Measurements from ENCODE around the gene GALNTL6.

The GALNTL6 gene

DNA sequence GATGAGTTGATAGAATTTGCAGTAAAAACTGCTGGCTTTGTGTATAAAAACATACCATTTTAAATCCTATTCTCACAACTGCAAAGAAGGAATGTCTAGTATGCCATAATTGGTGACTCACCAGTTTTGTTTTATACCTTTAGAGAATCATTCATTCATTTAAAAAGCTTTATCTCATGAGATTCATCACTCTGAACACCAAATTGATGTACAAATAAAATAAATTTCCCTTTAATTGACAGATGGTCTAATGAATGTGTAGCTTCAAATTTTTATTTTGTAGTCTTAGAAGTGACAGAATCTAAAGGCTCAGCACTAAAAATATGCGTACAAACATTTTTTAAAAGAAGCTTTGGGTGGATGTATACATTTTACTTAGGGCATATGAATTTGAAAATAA, 492.5 kb downstream of the GALNTL6 start:
- TF ChIP-seq, protein P1, sequence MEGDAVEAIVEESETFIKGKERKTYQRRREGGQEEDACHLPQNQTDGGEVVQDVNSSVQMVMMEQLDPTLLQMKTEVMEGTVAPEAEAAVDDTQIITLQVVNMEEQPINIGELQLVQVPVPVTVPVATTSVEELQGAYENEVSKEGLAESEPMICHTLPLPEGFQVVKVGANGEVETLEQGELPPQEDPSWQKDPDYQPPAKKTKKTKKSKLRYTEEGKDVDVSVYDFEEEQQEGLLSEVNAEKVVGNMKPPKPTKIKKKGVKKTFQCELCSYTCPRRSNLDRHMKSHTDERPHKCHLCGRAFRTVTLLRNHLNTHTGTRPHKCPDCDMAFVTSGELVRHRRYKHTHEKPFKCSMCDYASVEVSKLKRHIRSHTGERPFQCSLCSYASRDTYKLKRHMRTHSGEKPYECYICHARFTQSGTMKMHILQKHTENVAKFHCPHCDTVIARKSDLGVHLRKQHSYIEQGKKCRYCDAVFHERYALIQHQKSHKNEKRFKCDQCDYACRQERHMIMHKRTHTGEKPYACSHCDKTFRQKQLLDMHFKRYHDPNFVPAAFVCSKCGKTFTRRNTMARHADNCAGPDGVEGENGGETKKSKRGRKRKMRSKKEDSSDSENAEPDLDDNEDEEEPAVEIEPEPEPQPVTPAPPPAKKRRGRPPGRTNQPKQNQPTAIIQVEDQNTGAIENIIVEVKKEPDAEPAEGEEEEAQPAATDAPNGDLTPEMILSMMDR (conservative IDR thresholded peaks at IDR 0.05), result no peak
- H3K27ac ChIP-seq, result no peak overlapping the region

DNA sequence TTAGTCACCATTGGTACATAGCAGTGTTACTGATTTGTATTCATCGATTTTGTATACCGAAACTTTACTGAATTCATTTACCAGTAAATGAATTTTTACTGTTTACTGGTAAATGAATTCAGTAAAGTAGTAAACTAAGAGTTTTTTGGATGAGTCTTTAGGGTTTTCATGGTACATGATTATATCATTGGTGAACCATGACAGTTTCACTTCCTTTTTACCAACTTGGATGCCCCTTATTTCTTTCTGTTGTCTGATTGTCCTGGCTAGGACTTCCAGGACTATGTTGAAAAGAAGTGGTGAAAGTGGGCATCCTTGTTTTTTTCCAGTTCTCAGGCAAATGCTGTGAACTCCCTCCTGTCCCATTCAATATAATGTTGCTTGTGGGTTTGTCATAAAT, 494.9 kb downstream of the GALNTL6 start:
- TF ChIP-seq, protein P1 (conservative IDR thresholded peaks at IDR 0.05), result no peak
- H3K27ac ChIP-seq, result no peak overlapping the region

DNA sequence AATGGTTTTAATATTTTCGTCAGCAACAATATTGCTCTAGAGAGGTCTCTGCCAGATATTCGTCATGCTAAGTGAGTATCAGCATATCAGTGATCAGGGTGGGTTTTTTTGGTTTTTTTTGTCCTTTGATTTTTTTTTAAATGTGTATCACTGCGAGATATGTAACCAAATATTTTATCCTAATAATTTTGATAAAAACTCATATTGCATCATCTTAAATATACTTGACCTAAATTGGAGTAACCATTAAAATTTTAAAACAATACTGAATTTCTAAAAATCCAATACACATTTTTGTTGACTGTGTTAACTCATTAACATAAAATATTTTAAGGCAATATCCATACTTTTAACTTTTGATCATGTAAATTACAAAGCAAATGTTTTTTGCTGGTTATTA, 498.5 kb downstream of the GALNTL6 start:
- TF ChIP-seq, protein P1 (conservative IDR thresholded peaks at IDR 0.05), result no peak
- no peak overlapping the region for H3K27ac ChIP-seq

DNA sequence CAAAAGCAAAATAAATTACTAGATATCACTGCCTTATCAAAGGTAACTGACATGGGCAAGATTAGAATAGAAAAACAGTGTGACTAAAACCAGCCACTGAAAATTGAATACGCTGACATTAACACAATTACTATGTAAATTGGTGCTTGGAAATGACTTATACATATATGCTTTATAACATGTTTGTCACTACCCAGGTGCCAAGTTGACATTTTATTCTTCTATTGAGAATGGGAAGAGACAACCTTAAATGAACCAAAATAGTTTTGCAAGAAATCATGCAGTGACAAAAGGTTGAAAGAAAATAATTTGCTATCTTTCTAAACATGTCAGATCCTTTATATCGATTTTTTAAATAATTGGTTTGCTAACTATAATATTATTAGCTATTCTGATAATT, 510.1 kb downstream of the GALNTL6 start:
- TF ChIP-seq, protein P1 (conservative IDR thresholded peaks at IDR 0.05), result no peak
- no peak overlapping the region for H3K27ac ChIP-seq

DNA sequence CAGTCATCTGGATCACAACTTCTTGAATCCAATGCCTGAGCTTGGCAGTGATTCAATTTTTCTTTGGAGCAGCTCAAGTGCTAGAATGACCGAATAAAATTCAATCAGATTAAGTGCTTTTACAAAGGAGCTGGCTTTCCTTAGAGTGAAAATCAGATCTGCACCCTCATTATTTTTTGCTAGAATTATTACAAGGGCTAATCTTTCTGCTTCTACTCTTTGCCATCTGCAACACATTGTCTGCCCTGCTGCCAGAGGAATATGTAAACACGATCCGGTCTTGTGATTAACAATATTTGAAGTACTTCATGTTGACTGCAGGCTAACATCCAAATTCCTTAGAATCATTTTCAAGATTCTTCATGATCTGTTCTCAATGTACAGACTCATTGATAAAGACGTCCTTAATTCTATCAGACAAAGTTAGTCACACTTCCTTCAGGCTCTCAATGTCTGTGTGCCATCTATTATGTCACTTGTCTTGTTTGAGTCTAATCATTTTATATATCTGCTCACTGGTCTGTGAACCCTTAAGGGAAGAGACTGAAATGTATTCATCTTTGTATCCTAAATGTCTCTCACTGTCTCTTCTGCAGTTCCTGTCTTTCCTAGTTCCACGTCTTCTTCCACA, 531.2 kb downstream of the GALNTL6 start:
- TF ChIP-seq, protein P1 (conservative IDR thresholded peaks at IDR 0.05), result no peak
- H3K27ac ChIP-seq, result no peak overlapping the region

DNA sequence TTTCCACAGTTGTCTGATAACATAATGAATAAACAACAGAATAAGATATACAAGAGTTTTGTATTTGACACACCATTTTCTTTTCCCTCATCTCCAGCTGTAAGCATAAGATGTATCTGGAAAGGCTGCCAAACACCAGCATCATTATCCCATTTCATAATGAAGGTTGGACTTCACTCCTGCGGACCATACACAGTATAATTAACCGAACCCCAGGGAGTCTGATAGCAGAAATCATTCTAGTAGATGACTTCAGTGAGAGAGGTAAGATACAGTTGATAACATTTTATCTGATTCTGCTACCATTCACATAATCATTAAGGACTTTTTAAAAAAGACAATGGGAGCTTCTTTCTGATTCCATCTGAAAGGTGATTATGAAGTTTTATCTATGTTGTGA, 535.2 kb downstream of the GALNTL6 start:
- TF ChIP-seq, protein P1 (conservative IDR thresholded peaks at IDR 0.05), result no peak
- H3K27ac ChIP-seq, result no peak overlapping the region

DNA sequence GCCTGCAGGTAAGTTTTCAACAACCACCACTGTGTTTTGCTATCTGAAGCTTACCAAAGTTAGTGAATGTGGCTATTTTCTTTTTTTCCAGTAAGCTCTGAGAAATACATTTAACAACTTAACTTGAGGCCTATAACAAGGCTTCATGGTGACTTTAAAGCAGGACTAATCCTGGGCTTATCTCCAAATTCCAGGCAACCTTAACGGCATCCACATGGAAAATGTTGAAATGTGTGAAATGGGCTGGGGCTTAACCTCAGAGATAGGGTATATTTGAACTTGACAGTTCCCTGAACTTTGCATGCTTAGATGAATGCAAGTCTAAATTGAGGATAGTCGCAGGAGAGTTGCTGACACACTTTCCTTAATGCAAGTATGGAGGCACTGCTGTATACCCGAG, 539.2 kb downstream of the GALNTL6 start:
- TF ChIP-seq, protein P1 (conservative IDR thresholded peaks at IDR 0.05), result no peak
- H3K27ac ChIP-seq, result no peak overlapping the region

Measured in VCaP (cell line).